Thyroid gland (tissue), 4 donors: ENCODE measurements around the gene SMG6.

Experiments used
- CTCF ChIP-seq, 6 experiments: fragments of 200-600 bp in 3 of 6; fragments of 450-650 bp in 3 of 6; sonication (generic) in 3 of 6; IDR thresholded peaks; one replicate each; pipeline ENCODE4 v1.5.1; 2016 to 2019; ENCODE audit warnings: antibody characterized with exemption in 6 of 6, mild to moderate bottlenecking in 2 of 6, inconsistent platforms in 1 of 6, moderate library complexity in 1 of 6
- POLR2A ChIP-seq, 2 donors: fragments of 450-650 bp; IDR thresholded peaks; one replicate each; pipeline ENCODE4 v1.6.1; 2017; ENCODE audit warnings: antibody characterized with exemption in 2 of 2, mild to moderate bottlenecking in 2 of 2, moderate library complexity in 1 of 2

GRCh38 chr17:2181206-2181896 lies 122.2 kb downstream of the SMG6 start:
- TF ChIP-seq POLR2A (IDR thresholded peaks at IDR 0.05) (no peak), CTCF (IDR thresholded peaks at IDR 0.05) (no peak)
